ENCODE data around the gene SEMA3E.

SEMA3E gene

GRCh38 chr7:83394776-83395175, 254.2 kb downstream of the SEMA3E start:
- H3K4me3 ChIP-seq (ENCODE audit: low read depth, low read length) = no peak overlapping the region
- no peak for DNase-seq (ENCODE audit: low read depth)
- no peak for TF ChIP-seq CTCF (IDR thresholded peaks at IDR 0.05; ENCODE audit: insufficient read depth, low read depth, low read length, missing control alignments)

- H3K4me3 ChIP-seq (ENCODE audit: low read depth, low read length) = no peak overlapping the region
- TF ChIP-seq CTCF (IDR thresholded peaks at IDR 0.05; ENCODE audit: insufficient read depth, low read depth, low read length, missing control alignments) = no peak
- DNase-seq (ENCODE audit: low read depth) = no peak
Observed at GRCh38 chr7:83388436-83388835, 260.5 kb downstream of the SEMA3E start.

GRCh38 chr7:83366629-83367028, 282.3 kb downstream of the SEMA3E start:
- TF ChIP-seq CTCF (IDR thresholded peaks at IDR 0.05; ENCODE audit: insufficient read depth, low read depth, low read length, missing control alignments) = no peak
- no peak overlapping the region for H3K4me3 ChIP-seq (ENCODE audit: low read depth, low read length)
- DNase-seq (ENCODE audit: low read depth) = no peak

GRCh38 chr7:83365746-83366145, 283.2 kb downstream of the SEMA3E start:
- TF ChIP-seq CTCF (IDR thresholded peaks at IDR 0.05; ENCODE audit: insufficient read depth, low read depth, low read length, missing control alignments) = no peak
- H3K4me3 ChIP-seq (ENCODE audit: low read depth, low read length) = no peak overlapping the region
- no peak for DNase-seq (ENCODE audit: low read depth)

- no peak overlapping the region for H3K4me3 ChIP-seq (ENCODE audit: low read depth, low read length)
- TF ChIP-seq CTCF (IDR thresholded peaks at IDR 0.05; ENCODE audit: insufficient read depth, low read depth, low read length, missing control alignments) = no peak
- no peak for DNase-seq (ENCODE audit: low read depth)
Observed at GRCh38 chr7:83362871-83363550, 285.9 kb downstream of the SEMA3E start.

GRCh38 chr7:83359108-83359507, 289.8 kb downstream of the SEMA3E start:
- DNase-seq (ENCODE audit: low read depth) = no peak
- no peak for TF ChIP-seq CTCF (IDR thresholded peaks at IDR 0.05; ENCODE audit: insufficient read depth, low read depth, low read length, missing control alignments)
- H3K4me3 ChIP-seq (ENCODE audit: low read depth, low read length) = no peak overlapping the region

GRCh38 chr7:83355143-83355542, 293.8 kb downstream of the SEMA3E start:
- no peak overlapping the region for H3K4me3 ChIP-seq (ENCODE audit: low read depth, low read length)
- no peak for DNase-seq (ENCODE audit: low read depth)
- no peak for TF ChIP-seq CTCF (IDR thresholded peaks at IDR 0.05; ENCODE audit: insufficient read depth, low read depth, low read length, missing control alignments)
